ENCODE measurements around the gene CDH13. TPM values are rescaled to one million over a fixed set of nuclear protein-coding genes. Genes with fewer than 3 reads are reported as not detected.

CDH13 gene
- total RNA-seq, 1 experiment from 2014 or later: 2.1 TPM

DNA sequence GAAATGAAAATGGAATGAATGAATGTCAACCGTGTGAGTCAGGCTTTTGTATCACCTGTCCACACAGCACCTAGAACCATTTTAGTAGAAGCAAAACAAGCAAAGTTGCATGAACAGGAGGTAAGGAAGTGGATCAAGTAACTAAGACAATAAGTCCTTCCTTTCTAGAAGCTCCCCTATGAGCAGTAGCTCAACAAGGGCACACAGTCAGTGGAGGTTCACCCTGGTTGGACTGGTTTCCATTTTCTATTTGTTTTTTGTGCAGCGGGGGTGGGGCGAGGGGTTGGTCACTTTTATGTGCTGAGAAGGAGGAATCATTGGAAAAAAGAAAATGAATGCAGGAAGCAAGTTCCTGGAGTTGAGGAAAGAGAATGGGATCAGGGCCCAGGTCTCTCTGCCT lies 1177.0 kb downstream of the CDH13 start:
- no peaks in the 10 kb centered on the region for H3K36me3 ChIP-seq (ENCODE audit: insufficient read depth, low read length, poor library complexity, severe bottlenecking)
- no peaks in the 10 kb centered on the region for H3K9me3 ChIP-seq (ENCODE audit: low read depth, low read length, poor library complexity, severe bottlenecking)
- H3K4me1 ChIP-seq (ENCODE audit: insufficient read depth, low read length, poor library complexity, severe bottlenecking): peaks cover 3% of the 10 kb centered on the region
- ChIA-PET CTCF (no interaction called here), POLR2A (ENCODE audit: low non-redundant PET) (no interaction called here)
- BruUV-seq (replicated peaks): no TSS peak
- H3K4me3 ChIP-seq (ENCODE audit: low read depth, low read length, poor library complexity, severe bottlenecking): no peak overlapping the region
- H3K27ac ChIP-seq (ENCODE audit: low read depth, low read length, poor library complexity, severe bottlenecking): no peak overlapping the region
- intact Hi-C loops (cut with micrococcal nuclease; ENCODE audit: unreplicated experiment): no loop called here
- no peak for DNase-seq (ENCODE audit: low spot score)
- peaks cover 24% of the 10 kb centered on the region for H3K27me3 ChIP-seq (replicated peaks; ENCODE audit: insufficient read depth, low read depth, low read length, poor library complexity)
- TF ChIP-seq EZH2 (IDR thresholded peaks at IDR 0.05; ENCODE audit: borderline replicate concordance, low read depth, low read length, poor library complexity, severe bottlenecking): no peak
- TF ChIP-seq, protein P1, sequence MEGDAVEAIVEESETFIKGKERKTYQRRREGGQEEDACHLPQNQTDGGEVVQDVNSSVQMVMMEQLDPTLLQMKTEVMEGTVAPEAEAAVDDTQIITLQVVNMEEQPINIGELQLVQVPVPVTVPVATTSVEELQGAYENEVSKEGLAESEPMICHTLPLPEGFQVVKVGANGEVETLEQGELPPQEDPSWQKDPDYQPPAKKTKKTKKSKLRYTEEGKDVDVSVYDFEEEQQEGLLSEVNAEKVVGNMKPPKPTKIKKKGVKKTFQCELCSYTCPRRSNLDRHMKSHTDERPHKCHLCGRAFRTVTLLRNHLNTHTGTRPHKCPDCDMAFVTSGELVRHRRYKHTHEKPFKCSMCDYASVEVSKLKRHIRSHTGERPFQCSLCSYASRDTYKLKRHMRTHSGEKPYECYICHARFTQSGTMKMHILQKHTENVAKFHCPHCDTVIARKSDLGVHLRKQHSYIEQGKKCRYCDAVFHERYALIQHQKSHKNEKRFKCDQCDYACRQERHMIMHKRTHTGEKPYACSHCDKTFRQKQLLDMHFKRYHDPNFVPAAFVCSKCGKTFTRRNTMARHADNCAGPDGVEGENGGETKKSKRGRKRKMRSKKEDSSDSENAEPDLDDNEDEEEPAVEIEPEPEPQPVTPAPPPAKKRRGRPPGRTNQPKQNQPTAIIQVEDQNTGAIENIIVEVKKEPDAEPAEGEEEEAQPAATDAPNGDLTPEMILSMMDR (conservative IDR thresholded peaks at IDR 0.05; ENCODE audit: low read depth, low read length): no peak

DNA sequence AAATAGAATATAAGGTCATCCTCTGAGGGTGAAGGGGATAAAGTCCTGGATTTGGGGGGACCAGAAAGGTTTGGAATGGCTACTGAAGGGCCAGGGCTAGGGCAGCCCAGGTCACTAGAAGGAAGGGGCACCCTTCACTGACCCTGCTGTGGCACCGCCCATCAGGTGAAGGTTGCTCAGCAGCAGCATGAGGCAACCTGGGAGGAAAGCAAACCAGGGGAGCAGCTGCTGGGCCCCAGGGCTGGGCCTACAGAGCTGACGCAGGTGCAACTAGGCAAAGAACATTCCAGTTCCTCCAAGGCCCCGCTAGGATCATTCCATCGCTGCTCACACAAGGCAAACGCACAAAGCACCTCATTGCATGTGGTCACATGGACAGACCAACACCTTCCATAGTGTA lies 1177.6 kb downstream of the CDH13 start:
- intact Hi-C loops (cut with micrococcal nuclease; ENCODE audit: unreplicated experiment): no loop called here
- Histone ChIP-seq H3K36me3 (ENCODE audit: insufficient read depth, low read length, poor library complexity, severe bottlenecking) (no peaks in the 10 kb centered on the region), H3K27me3 (replicated peaks; ENCODE audit: insufficient read depth, low read depth, low read length, poor library complexity) (peaks cover 20% of the 10 kb centered on the region), H3K9me3 (ENCODE audit: low read depth, low read length, poor library complexity, severe bottlenecking) (no peaks in the 10 kb centered on the region), H3K27ac (ENCODE audit: low read depth, low read length, poor library complexity, severe bottlenecking) (no peak overlapping the region), H3K4me1 (ENCODE audit: insufficient read depth, low read length, poor library complexity, severe bottlenecking) (peaks cover 7% of the 10 kb centered on the region), H3K4me3 (ENCODE audit: low read depth, low read length, poor library complexity, severe bottlenecking) (no peak overlapping the region)
- ChIA-PET POLR2A (ENCODE audit: low non-redundant PET) (no interaction called here), CTCF (no interaction called here)
- TF ChIP-seq, protein P1 (conservative IDR thresholded peaks at IDR 0.05; ENCODE audit: low read depth, low read length): no peak
- TF ChIP-seq EZH2 (IDR thresholded peaks at IDR 0.05; ENCODE audit: borderline replicate concordance, low read depth, low read length, poor library complexity, severe bottlenecking): no peak
- no TSS peak for BruUV-seq (replicated peaks)
- DNase-seq (ENCODE audit: low spot score): no peak

DNA sequence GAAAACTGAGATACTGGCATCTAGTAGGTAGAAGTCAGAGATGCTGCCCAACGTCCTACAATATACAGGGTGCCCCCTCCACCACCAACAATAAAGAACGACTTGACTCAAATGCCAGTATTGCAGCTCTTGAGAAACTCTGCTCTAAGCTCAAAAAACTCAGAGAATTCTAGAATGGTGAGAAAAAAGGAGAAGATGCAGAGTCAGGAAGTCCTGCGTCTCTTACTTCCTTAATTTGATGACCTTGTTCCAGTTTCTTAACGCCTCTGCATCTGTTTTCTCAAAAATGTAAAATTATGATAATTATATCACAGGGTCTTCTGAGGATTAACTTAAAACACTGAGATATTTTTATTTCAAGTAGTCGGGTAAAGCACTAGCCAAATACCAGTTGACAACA lies 1179.3 kb downstream of the CDH13 start:
- POLR2A ChIA-PET (ENCODE audit: low non-redundant PET): no interaction called here
- no peak for DNase-seq (ENCODE audit: low spot score)
- intact Hi-C loops (cut with micrococcal nuclease; ENCODE audit: unreplicated experiment): no loop called here
- Histone ChIP-seq H3K36me3 (ENCODE audit: insufficient read depth, low read length, poor library complexity, severe bottlenecking) (peaks cover 13% of the 10 kb centered on the region), H3K27me3 (replicated peaks; ENCODE audit: insufficient read depth, low read depth, low read length, poor library complexity) (peaks cover 9% of the 10 kb centered on the region), H3K9me3 (ENCODE audit: low read depth, low read length, poor library complexity, severe bottlenecking) (no peaks in the 10 kb centered on the region), H3K27ac (ENCODE audit: low read depth, low read length, poor library complexity, severe bottlenecking) (no peak overlapping the region), H3K4me1 (ENCODE audit: insufficient read depth, low read length, poor library complexity, severe bottlenecking) (peaks cover 7% of the 10 kb centered on the region), H3K4me3 (ENCODE audit: low read depth, low read length, poor library complexity, severe bottlenecking) (no peak overlapping the region)
- CTCF ChIA-PET: interaction anchor here (0.6 kb wide), 1 partner anchor 43 kb away, joined by 3 read pairs; no protein-coding TSS in a partner anchor
- no peak for TF ChIP-seq EZH2 (IDR thresholded peaks at IDR 0.05; ENCODE audit: borderline replicate concordance, low read depth, low read length, poor library complexity, severe bottlenecking)
- TF ChIP-seq, protein P1 (conservative IDR thresholded peaks at IDR 0.05; ENCODE audit: low read depth, low read length): no peak
- BruUV-seq (replicated peaks): no TSS peak

All from A673 (cell line).